ENCODE data around the gene CDC20.

The CDC20 gene

DNA sequence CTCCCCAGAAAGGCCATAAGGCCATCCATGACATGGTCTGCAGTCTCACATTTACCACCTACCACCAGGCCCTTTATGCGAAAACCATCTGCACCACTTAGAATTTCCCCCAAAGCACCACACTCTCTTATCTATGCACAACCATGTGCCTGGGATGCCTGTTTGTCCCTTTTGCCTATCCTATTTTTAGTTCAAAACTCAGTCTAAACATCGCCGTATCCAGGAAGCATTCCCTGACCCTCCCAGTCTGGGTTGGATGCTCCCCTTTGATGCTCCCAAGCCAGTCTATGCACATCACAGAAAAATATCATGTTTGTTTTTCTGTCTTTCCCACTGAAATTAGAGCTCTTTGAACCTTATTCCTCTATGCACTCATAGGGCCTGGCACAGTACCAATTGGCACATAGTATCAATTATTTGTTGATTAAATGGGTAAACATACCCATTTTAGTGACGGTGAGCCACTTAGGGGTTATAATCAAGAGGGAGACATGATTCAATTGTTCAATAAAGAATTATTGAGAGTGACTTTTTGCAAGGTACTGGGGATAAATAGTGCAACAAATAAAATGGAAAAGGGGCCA lies 14.4 kb upstream of the CDC20 start:
- Histone ChIP-seq H3K36me3 (ENCODE audit: insufficient read depth, low read length) (no peaks in the 10 kb centered on the region), H3K9me3 (ENCODE audit: control insufficient read depth, insufficient read depth, low read length) (no peaks in the 10 kb centered on the region), H3K9ac (ENCODE audit: low read depth, low read length) (no peak overlapping the region), H3K4me1 (ENCODE audit: insufficient read depth, low read length) (no peaks in the 10 kb centered on the region; the same call in 1 of the 2 replicates)

- Histone ChIP-seq H3K36me3 (ENCODE audit: insufficient read depth, low read length) (no peaks in the 10 kb centered on the region), H3K9ac (ENCODE audit: low read depth, low read length) (no peak overlapping the region), H3K9me3 (ENCODE audit: control insufficient read depth, insufficient read depth, low read length) (no peaks in the 10 kb centered on the region), H3K4me1 (ENCODE audit: insufficient read depth, low read length) (peaks cover 1% of the 10 kb centered on the region)
These were observed 13.7 kb upstream of the CDC20 start for GRCh38 chr1:43345120-43345519.

DNA sequence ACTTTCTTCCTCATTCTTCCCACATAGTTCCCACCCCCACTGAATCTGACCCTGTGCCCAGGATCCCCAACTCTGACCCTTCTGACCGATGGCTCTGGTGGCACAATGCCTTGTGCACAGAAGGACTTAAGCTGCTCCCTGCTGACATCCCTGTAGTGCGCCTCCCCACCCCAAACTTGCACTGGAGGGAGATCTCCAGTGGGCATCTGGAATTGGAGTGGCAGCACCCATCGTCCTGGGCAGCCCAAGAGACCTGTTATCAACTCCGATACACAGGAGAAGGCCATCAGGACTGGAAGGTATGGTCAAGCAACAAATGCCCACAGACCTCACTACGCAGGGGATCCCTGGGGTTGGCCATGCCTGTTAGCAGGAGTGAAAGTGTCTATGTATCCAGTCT lies 12.1 kb upstream of the CDC20 start:
- Histone ChIP-seq H3K9ac (ENCODE audit: low read depth, low read length) (no peak overlapping the region), H3K36me3 (ENCODE audit: insufficient read depth, low read length) (no peaks in the 10 kb centered on the region), H3K4me1 (ENCODE audit: insufficient read depth, low read length) (peaks cover 5% of the 10 kb centered on the region), H3K9me3 (ENCODE audit: control insufficient read depth, insufficient read depth, low read length) (no peaks in the 10 kb centered on the region)

GRCh38 chr1:43348343-43348808 lies 10.4 kb upstream of the CDC20 start:
- Histone ChIP-seq H3K36me3 (ENCODE audit: insufficient read depth, low read length) (no peaks in the 10 kb centered on the region), H3K4me1 (ENCODE audit: insufficient read depth, low read length) (peaks cover 5% of the 10 kb centered on the region), H3K9ac (ENCODE audit: low read depth, low read length) (peak overlapping the region; percentile 71), H3K9me3 (ENCODE audit: control insufficient read depth, insufficient read depth, low read length) (no peaks in the 10 kb centered on the region)

GRCh38 chr1:43348809-43349593 lies 9.8 kb upstream of the CDC20 start:
- Histone ChIP-seq H3K9me3 (ENCODE audit: control insufficient read depth, insufficient read depth, low read length) (no peaks in the 10 kb centered on the region), H3K4me1 (ENCODE audit: insufficient read depth, low read length) (peaks cover 5% of the 10 kb centered on the region), H3K9ac (ENCODE audit: low read depth, low read length) (peak overlapping the region; percentile 98), H3K36me3 (ENCODE audit: insufficient read depth, low read length) (no peaks in the 10 kb centered on the region)

GRCh38 chr1:43349594-43350306 lies 9.0 kb upstream of the CDC20 start:
- H3K4me1 ChIP-seq (ENCODE audit: insufficient read depth, low read length): peaks cover 5% of the 10 kb centered on the region
- H3K9ac ChIP-seq (ENCODE audit: low read depth, low read length): peak overlapping the region; percentile 98
- H3K9me3 ChIP-seq (ENCODE audit: control insufficient read depth, insufficient read depth, low read length): no peaks in the 10 kb centered on the region
- H3K36me3 ChIP-seq (ENCODE audit: insufficient read depth, low read length): no peaks in the 10 kb centered on the region

DNA sequence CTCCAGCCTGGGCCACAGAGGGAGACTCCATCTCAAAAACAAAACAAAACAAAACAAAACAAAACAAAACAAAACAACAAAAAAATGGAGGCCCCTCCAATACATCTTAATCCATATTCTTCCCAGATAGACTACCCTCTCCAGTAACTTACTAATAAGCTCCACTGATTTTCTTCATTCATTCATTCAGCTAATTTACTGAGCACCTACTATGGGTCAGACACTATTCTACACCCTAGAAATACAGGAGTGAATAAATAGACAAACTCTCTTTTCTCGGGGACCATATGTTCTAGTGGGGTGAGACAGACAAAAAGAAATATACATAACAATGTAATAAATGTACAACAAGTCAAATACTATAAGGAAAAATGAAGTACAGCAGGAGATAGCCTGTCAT lies 7.8 kb upstream of the CDC20 start:
- H3K36me3 ChIP-seq (ENCODE audit: insufficient read depth, low read length): no peaks in the 10 kb centered on the region
- no peak overlapping the region for H3K9ac ChIP-seq (ENCODE audit: low read depth, low read length)
- H3K4me1 ChIP-seq (ENCODE audit: insufficient read depth, low read length): peaks cover 5% of the 10 kb centered on the region
- no peaks in the 10 kb centered on the region for H3K9me3 ChIP-seq (ENCODE audit: control insufficient read depth, insufficient read depth, low read length)

GRCh38 chr1:43351421-43352350 lies 7.1 kb upstream of the CDC20 start:
- Histone ChIP-seq H3K36me3 (ENCODE audit: insufficient read depth, low read length) (no peaks in the 10 kb centered on the region), H3K4me1 (ENCODE audit: insufficient read depth, low read length) (peaks cover 5% of the 10 kb centered on the region), H3K9me3 (ENCODE audit: control insufficient read depth, insufficient read depth, low read length) (no peaks in the 10 kb centered on the region), H3K9ac (ENCODE audit: low read depth, low read length) (no peak overlapping the region)

DNA sequence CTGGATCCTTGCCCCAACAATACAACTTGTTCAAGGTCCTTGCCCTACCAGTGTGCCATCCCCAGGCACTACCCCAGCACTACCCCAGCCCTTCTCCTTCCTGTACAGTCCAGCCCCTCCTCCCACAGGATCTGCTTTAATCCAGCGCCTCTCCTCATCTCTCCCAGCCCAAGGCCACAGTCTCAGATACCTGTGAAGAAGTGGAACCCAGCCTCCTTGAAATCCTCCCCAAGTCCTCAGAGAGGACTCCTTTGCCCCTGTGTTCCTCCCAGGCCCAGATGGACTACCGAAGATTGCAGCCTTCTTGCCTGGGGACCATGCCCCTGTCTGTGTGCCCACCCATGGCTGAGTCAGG lies 6.5 kb upstream of the CDC20 start:
- no peaks in the 10 kb centered on the region for H3K9me3 ChIP-seq (ENCODE audit: control insufficient read depth, insufficient read depth, low read length)
- H3K4me1 ChIP-seq (ENCODE audit: insufficient read depth, low read length): peaks cover 5% of the 10 kb centered on the region
- no peak overlapping the region for H3K9ac ChIP-seq (ENCODE audit: low read depth, low read length)
- no peaks in the 10 kb centered on the region for H3K36me3 ChIP-seq (ENCODE audit: insufficient read depth, low read length)

DNA sequence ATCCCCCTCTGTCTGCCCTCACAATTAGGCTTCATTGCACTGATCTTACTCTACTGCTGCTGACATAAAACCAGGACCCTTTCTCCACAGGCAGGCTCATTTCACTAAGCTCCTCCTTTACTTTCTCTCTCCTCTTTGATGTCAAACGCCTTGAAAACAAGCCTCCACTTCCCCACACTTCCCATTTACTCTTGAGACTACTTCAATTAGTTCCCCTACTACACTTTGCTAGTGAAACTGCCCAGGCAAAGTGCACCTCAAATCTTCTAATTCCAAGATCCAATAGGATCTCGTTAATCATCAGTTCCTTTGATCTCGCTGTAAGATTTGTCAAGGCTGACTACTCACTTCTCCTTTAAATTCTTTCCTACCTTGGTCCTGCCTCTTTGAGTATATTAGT lies 5.9 kb upstream of the CDC20 start:
- Histone ChIP-seq H3K36me3 (ENCODE audit: insufficient read depth, low read length) (no peaks in the 10 kb centered on the region), H3K4me1 (ENCODE audit: insufficient read depth, low read length) (peaks cover 5% of the 10 kb centered on the region), H3K9ac (ENCODE audit: low read depth, low read length) (no peak overlapping the region), H3K9me3 (ENCODE audit: control insufficient read depth, insufficient read depth, low read length) (no peaks in the 10 kb centered on the region)

- Histone ChIP-seq H3K4me1 (ENCODE audit: insufficient read depth, low read length) (peaks cover 5% of the 10 kb centered on the region), H3K9ac (ENCODE audit: low read depth, low read length) (no peak overlapping the region), H3K36me3 (ENCODE audit: insufficient read depth, low read length) (no peaks in the 10 kb centered on the region), H3K9me3 (ENCODE audit: control insufficient read depth, insufficient read depth, low read length) (no peaks in the 10 kb centered on the region)
These were observed 4.3 kb upstream of the CDC20 start for GRCh38 chr1:43354471-43354870.

- Histone ChIP-seq H3K4me1 (ENCODE audit: insufficient read depth, low read length) (peaks cover 5% of the 10 kb centered on the region), H3K9ac (ENCODE audit: low read depth, low read length) (no peak overlapping the region), H3K9me3 (ENCODE audit: control insufficient read depth, insufficient read depth, low read length) (no peaks in the 10 kb centered on the region), H3K36me3 (ENCODE audit: insufficient read depth, low read length) (peaks cover 2% of the 10 kb centered on the region; the same call in 1 of the 2 replicates)
These were observed 3.8 kb upstream of the CDC20 start for GRCh38 chr1:43354936-43355335.

- H3K4me1 ChIP-seq (ENCODE audit: insufficient read depth, low read length): peaks cover 4% of the 10 kb centered on the region; the same call in 1 of the 2 replicates
- peaks cover 23% of the 10 kb centered on the region for H3K36me3 ChIP-seq (ENCODE audit: insufficient read depth, low read length)
- no peak overlapping the region for H3K9ac ChIP-seq (ENCODE audit: low read depth, low read length)
These were observed 1.5 kb upstream of the CDC20 start for GRCh38 chr1:43357251-43357650.

More at GRCh38 chr1:43357251-43357650, 1.5 kb upstream of the CDC20 start:
- H3K9me3 ChIP-seq (ENCODE audit: control insufficient read depth, insufficient read depth, low read length): no peaks in the 10 kb centered on the region

All from ES-I3 (cell line).